Stomach (tissue), 4 donors: ENCODE results near the gene AUTS2.

Experiments used
- CTCF ChIP-seq, 7 experiments: fragments of 450-650 bp in 4 of 7; fragments of 200-600 bp in 3 of 7; sonication (generic) in 3 of 7; IDR thresholded peaks; one replicate each; pipeline ENCODE4 v1.5.1; 2016 to 2019; ENCODE audit warnings: antibody characterized with exemption in 7 of 7, control low read depth in 2 of 7, mild to moderate bottlenecking in 1 of 7
- EP300 ChIP-seq: sonication (generic); formaldehyde crosslinking; IDR thresholded peaks from one replicate; pipeline ENCODE4 v1.6.1; 2017; ENCODE audit warnings: antibody characterized with exemption
- POLR2A ChIP-seq, 4 donors: fragments of 450-650 bp; IDR thresholded peaks; one replicate each; pipeline ENCODE4 v1.6.1; 2016; ENCODE audit warnings: antibody characterized with exemption in 4 of 4, control low read depth in 2 of 4, mild to moderate bottlenecking in 1 of 4, moderate library complexity in 1 of 4
- POLR2AphosphoS5 ChIP-seq, 3 donors: sonication (generic); formaldehyde crosslinking; IDR thresholded peaks; one replicate each; pipeline ENCODE4 v1.6.1; 2016; ENCODE audit warnings: antibody characterized with exemption in 3 of 3

- TF ChIP-seq POLR2AphosphoS5 (IDR thresholded peaks at IDR 0.05), result no peak
- TF ChIP-seq EP300, result no peak
- no peak for TF ChIP-seq CTCF (IDR thresholded peaks at IDR 0.05)
- TF ChIP-seq POLR2A (IDR thresholded peaks at IDR 0.05), result no peak
Measured at GRCh38 chr7:70457482-70457881, 859.2 kb downstream of the AUTS2 start.
